Activated CD4-positive, alpha-beta T cell treated with anti-CD3 and anti-CD28 coated beads, Interleukin-2, amount 50 U/mL, for 16 hours (primary cell): Measurements from ENCODE around the gene CNTNAP2.

ENCODE experiments used
- DNase-seq: peaks from one replicate; pipeline ENCODE4 v3.0.0-alpha.2; 2020

The CNTNAP2 gene

GRCh38 chr7:146701166-146701565, 584.6 kb downstream of the CNTNAP2 start:
- DNase-seq = no peak

GRCh38 chr7:146702898-146703297, 586.3 kb downstream of the CNTNAP2 start:
- no peak for DNase-seq

DNA sequence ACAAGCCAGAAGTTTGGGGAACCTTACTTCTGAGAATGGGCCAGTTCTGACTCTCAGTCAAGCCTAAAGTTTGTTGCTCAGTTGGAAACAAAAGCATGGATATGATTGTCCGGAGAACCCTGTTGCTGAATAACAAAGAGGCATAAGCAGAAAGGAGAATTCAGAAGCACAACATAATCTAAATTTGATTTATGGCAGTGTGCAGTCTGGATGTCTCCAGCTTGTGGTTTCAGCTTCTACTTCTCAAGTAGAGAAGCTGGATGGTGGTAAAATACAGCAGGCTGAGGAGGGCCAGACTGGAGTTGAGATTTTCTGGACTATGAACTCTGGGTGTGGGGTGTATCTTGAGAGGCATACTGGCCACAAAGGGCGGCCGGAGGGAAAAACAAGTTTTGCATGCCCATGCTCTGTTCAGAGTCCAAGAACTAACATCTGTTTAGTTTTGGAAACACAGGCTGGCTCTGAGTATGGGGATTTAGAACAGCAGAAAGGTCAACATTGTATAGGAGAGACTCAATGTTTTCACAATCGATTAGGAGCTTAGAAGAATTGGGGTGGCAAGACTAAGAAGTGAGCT, 592.9 kb downstream of the CNTNAP2 start:
- no peak for DNase-seq

DNA sequence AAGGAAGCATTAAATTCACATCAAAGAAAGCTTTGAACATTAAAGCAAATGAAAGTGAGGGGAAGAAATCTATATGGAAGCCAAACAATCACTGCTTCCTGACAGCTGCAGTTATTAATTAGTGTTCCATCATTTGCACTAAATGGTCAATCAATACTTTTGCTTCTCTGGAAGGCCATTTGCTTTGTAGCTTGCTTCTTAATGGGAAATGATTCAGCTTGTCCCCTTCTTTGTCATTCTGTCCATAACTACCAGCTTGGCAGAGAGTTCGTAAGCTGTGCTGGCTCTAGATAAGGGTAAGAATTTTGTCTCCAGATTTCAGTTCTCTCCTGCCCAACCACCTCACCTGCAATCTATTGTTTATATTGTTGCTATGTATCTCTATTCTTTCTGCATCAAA, 596.6 kb downstream of the CNTNAP2 start:
- DNase-seq = no peak

GRCh38 chr7:146713934-146714333, 597.3 kb downstream of the CNTNAP2 start:
- no peak for DNase-seq

- DNase-seq = no peak
Observed at GRCh38 chr7:146720195-146720594, 603.6 kb downstream of the CNTNAP2 start.

DNA sequence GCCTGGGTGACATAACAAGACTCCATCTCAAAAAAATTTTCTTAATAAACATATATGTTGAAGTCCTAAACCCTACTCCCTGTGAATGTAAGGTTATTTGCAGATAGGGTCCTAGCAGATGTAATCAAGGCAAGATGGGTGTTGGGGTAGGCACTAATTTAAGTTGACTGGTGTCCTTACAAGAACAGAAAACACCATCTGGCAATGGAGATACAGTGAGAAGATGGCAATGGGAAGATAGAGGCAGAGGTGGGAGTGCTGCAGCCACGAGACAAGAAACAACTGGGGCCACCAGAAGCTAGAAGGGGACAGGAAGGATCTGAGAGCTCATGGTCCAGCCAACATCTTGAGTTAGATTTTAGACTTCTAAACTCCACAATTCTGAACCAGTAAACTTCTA, 606.4 kb downstream of the CNTNAP2 start:
- no peak for DNase-seq

GRCh38 chr7:146725520-146725919, 608.9 kb downstream of the CNTNAP2 start:
- DNase-seq = no peak

GRCh38 chr7:146728141-146728540, 611.5 kb downstream of the CNTNAP2 start:
- no peak for DNase-seq

GRCh38 chr7:146728611-146729010, 612.0 kb downstream of the CNTNAP2 start:
- DNase-seq = no peak

DNA sequence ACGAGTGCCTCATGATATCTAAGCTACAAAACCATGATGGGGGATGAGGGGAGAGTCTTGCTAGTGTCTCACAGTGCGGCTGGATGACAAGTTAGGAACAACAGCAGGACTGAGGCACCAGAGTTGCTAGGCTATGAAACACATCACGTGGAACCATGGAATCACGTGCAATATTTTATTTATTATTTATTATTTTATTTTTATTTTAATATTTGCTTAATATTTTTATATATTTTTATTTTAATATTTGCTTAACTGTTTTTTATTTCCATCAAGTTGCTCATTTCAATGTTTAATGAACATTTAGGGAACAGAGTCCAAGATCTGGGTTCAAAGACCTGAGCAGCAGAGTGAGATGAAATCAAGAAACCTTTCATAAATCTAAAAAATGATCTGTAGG, 614.6 kb downstream of the CNTNAP2 start:
- no peak for DNase-seq

DNA sequence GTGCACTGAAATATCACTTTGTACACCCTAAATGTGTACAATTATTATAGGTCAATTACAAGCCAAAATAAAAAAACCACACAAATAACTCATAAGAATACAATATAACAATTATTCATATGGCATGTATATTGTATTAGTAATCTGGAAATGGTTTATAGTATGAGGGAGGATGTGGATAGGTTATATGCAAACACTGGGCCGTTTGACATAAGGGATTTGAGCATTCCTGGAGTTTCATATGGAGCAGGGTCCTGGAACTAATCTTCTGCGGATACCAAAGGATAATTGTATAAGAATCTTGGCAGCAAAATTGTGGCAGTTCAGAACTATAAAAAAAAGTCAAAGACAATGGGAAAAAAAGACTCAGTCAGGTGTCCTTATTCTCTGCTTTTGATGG, 619.4 kb downstream of the CNTNAP2 start:
- no peak for DNase-seq

DNA sequence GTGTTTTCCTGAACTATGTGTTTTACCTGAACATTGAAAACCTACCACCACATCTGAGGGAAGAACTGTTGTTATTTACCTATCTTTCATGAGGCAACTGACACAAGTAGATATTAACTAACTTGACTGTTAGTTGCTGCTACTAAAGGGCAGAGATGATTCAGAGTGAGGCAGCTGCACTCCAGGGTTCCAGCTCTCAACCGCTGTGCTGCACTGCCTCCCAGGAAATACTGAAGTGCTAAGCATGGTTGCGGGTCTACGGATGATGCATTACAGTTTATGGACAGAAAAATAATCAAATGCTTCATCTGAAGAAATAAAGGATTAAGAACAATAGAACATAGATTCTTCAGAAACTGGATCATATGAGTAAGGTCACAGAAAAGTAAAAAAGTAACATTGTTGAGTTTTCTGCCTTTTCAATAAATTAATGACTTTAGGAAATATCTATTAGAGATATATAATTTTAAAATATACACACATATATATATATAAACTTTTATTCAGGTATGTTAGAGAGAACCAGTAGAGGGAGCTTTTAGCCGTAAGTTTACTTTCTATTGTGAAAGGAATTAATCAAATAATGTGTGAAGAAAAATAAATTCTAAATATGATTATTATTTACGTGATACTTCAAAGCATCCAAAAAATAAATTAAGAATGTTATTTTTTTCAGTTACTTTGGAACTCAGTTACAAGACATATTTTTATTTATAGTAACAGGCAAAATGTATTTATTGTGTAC, 620.0 kb downstream of the CNTNAP2 start:
- DNase-seq = no peak

DNA sequence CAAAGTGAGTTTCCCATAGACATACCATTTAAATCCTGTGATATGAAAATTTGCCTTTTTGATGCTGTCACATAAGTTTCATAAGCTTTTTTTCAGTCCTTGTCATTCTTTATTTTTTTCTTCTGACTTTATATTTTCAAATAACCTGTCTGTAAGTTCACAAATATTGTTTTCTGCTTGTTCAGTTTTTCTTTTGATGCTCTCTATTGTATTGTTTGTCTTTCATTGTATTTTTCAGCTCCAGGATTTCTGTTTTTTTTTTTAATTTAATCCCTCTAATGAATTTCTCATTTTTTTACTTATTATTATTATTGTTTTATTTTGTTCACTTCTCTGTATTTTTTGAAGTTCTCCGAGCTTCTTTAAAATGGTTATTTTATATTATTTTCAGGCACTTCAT, 623.4 kb downstream of the CNTNAP2 start:
- DNase-seq = no peak

DNA sequence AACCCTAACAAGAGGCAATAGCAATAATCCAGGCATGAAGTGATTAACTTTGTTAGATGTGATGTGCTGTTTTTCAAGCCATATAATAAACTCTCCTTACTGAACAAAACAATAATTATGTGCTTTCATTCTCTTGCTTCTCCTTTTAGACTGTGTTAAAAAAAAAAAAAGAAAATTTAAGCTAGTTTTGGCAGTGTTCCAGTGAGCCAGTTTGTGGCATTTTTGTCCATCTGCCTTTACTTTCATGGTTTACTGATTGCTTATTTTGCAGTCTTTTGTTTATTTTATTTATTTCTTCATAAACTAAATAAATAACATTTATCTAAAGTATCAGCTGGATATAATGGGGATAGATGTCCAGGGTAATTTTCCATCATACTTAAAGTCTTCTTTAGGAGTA, 625.3 kb downstream of the CNTNAP2 start:
- DNase-seq = no peak

GRCh38 chr7:146754385-146754784, 637.8 kb downstream of the CNTNAP2 start:
- no peak for DNase-seq

- no peak for DNase-seq
Observed at GRCh38 chr7:146755585-146755984, 639.0 kb downstream of the CNTNAP2 start.

GRCh38 chr7:146764458-146764857, 647.9 kb downstream of the CNTNAP2 start:
- no peak for DNase-seq

DNA sequence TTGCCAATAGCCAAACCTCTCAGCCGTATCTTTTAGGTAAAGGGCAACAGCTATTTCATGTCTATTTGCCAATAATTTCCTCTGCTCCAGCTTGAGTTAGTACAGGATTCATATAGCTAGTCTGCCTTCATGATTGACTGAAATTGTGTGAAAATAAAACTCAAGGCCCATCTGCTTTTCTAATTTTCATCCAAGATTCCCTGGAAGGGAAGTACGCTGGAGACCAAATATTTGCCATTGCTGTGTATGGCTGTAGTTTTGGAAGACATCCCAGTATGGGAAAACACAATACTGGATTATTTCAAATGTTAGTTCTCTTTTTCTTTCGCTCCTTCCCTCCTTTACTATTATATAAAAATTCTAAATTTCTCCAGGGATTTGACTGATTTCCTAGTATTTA, 652.4 kb downstream of the CNTNAP2 start:
- no peak for DNase-seq

- DNase-seq = no peak
Observed at GRCh38 chr7:146772601-146773000, 656.0 kb downstream of the CNTNAP2 start.

DNA sequence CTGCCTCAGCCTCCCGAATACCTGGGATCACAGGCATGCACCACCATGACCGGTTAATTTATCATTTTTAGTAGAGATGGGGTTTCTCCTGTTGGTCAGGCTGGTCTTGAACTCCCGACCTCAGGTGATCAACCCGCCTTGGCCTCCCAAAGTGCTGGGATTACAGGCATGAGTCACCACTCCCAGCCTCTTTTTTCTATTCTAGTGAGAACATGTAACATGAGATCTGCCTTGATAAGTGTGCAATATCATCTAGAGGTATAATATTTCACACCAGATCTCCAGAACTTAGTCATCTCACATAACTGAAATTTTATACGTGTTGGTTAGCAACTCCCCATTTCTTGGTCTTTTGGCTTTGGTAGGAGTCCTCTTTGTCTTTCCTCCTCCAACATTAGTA, 656.9 kb downstream of the CNTNAP2 start:
- DNase-seq = no peak

DNA sequence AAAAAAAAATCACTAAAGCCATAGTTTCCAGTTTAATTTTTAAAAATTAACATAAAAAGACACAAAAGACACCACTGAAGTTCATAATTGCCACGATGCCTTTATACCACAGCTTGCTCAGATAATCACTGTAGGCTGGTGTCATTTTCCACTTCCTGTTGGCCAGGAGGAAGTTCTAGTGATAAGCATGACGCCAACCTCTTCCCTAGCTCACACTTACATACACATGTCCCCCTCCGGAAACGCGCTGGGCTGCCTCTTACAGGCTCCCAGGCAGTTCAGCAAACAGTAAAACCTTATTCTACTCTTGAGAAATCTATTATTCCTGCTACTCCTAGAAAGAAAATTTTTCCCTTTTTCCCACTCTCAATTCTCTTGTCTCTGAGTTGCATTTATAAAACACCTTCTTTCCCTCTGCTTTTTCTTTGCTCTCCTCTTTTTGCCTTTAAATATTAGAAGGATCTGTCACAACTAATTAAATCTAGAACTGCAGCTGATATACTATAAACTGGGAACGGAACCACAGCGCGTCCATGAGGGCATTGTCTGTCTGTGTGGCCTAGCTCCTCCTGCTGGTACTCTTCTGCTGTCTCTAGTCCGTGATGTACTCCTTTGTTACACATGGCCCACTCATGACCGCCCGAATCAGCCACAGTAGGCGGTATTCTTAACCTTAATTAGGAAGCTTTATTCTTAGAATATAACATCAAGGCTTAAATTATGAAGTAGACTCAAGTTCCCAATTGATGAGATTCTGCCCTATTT, 664.9 kb downstream of the CNTNAP2 start:
- no peak for DNase-seq

- no peak for DNase-seq
Observed at GRCh38 chr7:146787266-146787665, 670.7 kb downstream of the CNTNAP2 start.

DNA sequence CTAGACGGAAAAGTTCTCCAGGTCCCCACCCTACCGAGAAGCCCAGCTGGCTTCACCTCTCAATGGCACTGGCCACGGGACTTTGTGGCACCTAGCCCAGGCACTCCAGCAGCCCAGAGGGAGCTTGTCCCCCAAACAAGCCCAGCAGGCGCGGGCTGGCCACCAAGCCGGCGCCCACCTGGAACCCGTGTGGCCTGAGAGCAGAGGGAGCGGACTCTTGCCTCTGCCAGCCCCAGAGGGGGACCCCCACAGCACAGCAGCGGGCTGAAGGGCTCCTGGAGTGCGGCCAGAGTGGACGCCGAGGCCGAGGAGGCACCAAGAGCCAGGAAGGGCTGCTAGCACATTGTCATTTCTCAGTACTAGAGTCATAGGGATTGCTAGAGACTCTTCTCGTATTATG, 671.4 kb downstream of the CNTNAP2 start:
- DNase-seq = no peak
